ENCODE data around the gene ALDOA.

ALDOA gene

DNA sequence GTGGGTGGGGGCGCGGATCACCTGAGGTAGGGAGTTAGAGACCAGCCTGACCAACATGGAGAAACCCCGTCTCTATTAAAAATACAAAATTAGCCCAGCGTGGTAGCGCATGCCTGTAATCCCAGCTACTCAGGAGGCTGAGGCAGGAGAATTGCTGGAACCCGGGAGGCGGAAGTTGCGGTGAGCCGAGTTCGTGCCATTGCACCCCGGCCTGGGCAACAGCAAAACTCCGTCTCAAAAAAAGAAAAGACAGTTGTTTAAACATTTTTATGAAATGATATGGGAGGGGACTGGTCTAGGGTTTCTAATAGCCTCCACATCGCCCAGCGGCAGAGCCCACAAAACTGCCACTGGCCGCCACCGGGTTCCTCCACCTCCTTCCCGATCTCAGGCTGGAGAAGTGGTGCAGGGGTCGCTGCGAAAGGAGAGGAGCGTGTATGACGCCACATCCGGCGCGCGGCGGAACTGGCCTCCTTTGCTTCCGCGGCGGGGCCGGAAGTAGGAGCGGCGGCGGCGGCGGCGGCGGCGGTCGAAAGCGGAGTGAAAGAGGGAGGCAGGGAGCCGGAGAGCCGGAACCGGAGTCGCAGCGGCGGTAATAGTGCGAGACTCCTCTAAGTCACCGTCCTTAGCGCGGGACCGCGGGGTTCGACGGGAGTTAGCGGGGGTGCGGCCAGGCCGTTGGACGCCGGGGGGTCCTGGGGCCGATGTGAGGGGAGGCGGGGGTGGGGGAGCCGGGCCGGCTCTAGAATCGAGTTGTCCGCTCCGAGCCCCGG, 10.1 kb downstream of the ALDOA start, which contains the start of gene PPP4C:
Gene PPP4C (plus strand): TSS at position 492 of the 773 bp plus-strand sequence. CDS start 384 bp downstream, outside the sequence.
- H3K36me3 ChIP-seq (ENCODE audit: insufficient read depth) = peaks cover 17% of the 10 kb centered on the region; the same call in 1 of the 2 replicates
- H3K27me3 ChIP-seq (ENCODE audit: insufficient read depth, low read depth) = no peaks in the 10 kb centered on the region
- TF ChIP-seq, protein P1, sequence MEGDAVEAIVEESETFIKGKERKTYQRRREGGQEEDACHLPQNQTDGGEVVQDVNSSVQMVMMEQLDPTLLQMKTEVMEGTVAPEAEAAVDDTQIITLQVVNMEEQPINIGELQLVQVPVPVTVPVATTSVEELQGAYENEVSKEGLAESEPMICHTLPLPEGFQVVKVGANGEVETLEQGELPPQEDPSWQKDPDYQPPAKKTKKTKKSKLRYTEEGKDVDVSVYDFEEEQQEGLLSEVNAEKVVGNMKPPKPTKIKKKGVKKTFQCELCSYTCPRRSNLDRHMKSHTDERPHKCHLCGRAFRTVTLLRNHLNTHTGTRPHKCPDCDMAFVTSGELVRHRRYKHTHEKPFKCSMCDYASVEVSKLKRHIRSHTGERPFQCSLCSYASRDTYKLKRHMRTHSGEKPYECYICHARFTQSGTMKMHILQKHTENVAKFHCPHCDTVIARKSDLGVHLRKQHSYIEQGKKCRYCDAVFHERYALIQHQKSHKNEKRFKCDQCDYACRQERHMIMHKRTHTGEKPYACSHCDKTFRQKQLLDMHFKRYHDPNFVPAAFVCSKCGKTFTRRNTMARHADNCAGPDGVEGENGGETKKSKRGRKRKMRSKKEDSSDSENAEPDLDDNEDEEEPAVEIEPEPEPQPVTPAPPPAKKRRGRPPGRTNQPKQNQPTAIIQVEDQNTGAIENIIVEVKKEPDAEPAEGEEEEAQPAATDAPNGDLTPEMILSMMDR (conservative IDR thresholded peaks at IDR 0.05; ENCODE audit: low read depth, low read length) = 0 out of 2 replicates have a peak, but pooled peaks have one; percentile 14
- H3K4me1 ChIP-seq (ENCODE audit: low read depth, poor library complexity, severe bottlenecking) = peaks cover 20% of the 10 kb centered on the region
- H3K79me2 ChIP-seq (ENCODE audit: insufficient read depth, low read depth) = peaks cover 39% of the 10 kb centered on the region
- H3K9ac ChIP-seq = peak within 1 kb of the TSS; percentile 64
- H3K4me2 ChIP-seq = peak within 1 kb of the TSS; percentile 98
- H3K27ac ChIP-seq = peak within 1 kb of the TSS; percentile 60
- peak within 1 kb of the TSS; percentile 63 for H2AFZ ChIP-seq (ENCODE audit: low read depth)
- peak within 1 kb of the TSS; percentile 40 for H3K4me3 ChIP-seq (IDR thresholded peaks at IDR 0.05; ENCODE audit: insufficient read depth, low read depth, low read length)
- no peaks in the 10 kb centered on the region for H4K20me1 ChIP-seq (ENCODE audit: insufficient read depth)

GRCh38 chr16:30076276-30076791, 10.8 kb downstream of the ALDOA start:
- H3K27ac ChIP-seq = peak overlapping the region; percentile 60
- H3K4me2 ChIP-seq = peak overlapping the region; percentile 98
- H3K36me3 ChIP-seq (ENCODE audit: insufficient read depth) = peaks cover 14% of the 10 kb centered on the region; the same call in 1 of the 2 replicates
- peak overlapping the region; percentile 63; the same call in 1 of the 2 replicates for H2AFZ ChIP-seq (ENCODE audit: low read depth)
- peak overlapping the region; percentile 64 for H3K9ac ChIP-seq
- no peaks in the 10 kb centered on the region for H4K20me1 ChIP-seq (ENCODE audit: insufficient read depth)
- no peaks in the 10 kb centered on the region for H3K27me3 ChIP-seq (ENCODE audit: insufficient read depth, low read depth)
- peak overlapping the region; percentile 40 for H3K4me3 ChIP-seq (IDR thresholded peaks at IDR 0.05; ENCODE audit: insufficient read depth, low read depth, low read length)
- peaks cover 20% of the 10 kb centered on the region for H3K4me1 ChIP-seq (ENCODE audit: low read depth, poor library complexity, severe bottlenecking)
- TF ChIP-seq, protein P1 (conservative IDR thresholded peaks at IDR 0.05; ENCODE audit: low read depth, low read length) = no peak
- peaks cover 39% of the 10 kb centered on the region for H3K79me2 ChIP-seq (ENCODE audit: insufficient read depth, low read depth)

- Histone ChIP-seq H3K4me3 (IDR thresholded peaks at IDR 0.05; ENCODE audit: insufficient read depth, low read depth, low read length) (no peak overlapping the region), H3K4me1 (ENCODE audit: low read depth, poor library complexity, severe bottlenecking) (peaks cover 20% of the 10 kb centered on the region), H3K79me2 (ENCODE audit: insufficient read depth, low read depth) (peaks cover 39% of the 10 kb centered on the region), H3K9ac (no peak overlapping the region), H3K27ac (no peak overlapping the region), H3K36me3 (ENCODE audit: insufficient read depth) (peaks cover 3% of the 10 kb centered on the region; the same call in 1 of the 2 replicates), H3K4me2 (peak overlapping the region; percentile 98; the same call in 1 of the 2 replicates), H4K20me1 (ENCODE audit: insufficient read depth) (no peaks in the 10 kb centered on the region), H2AFZ (ENCODE audit: low read depth) (no peak overlapping the region), H3K27me3 (ENCODE audit: insufficient read depth, low read depth) (no peaks in the 10 kb centered on the region)
- TF ChIP-seq, protein P1 (conservative IDR thresholded peaks at IDR 0.05; ENCODE audit: low read depth, low read length) = no peak
Observed at GRCh38 chr16:30077656-30078055, 12.1 kb downstream of the ALDOA start.

GRCh38 chr16:30078744-30079143, 13.2 kb downstream of the ALDOA start:
- TF ChIP-seq, protein P1 (conservative IDR thresholded peaks at IDR 0.05; ENCODE audit: low read depth, low read length) = no peak
- no peak overlapping the region for H3K4me3 ChIP-seq (IDR thresholded peaks at IDR 0.05; ENCODE audit: insufficient read depth, low read depth, low read length)
- H3K27ac ChIP-seq = no peak overlapping the region
- H4K20me1 ChIP-seq (ENCODE audit: insufficient read depth) = no peaks in the 10 kb centered on the region
- H3K4me2 ChIP-seq = no peak overlapping the region
- peaks cover 20% of the 10 kb centered on the region for H3K4me1 ChIP-seq (ENCODE audit: low read depth, poor library complexity, severe bottlenecking)
- H3K27me3 ChIP-seq (ENCODE audit: insufficient read depth, low read depth) = no peaks in the 10 kb centered on the region
- peaks cover 3% of the 10 kb centered on the region; the same call in 1 of the 2 replicates for H3K36me3 ChIP-seq (ENCODE audit: insufficient read depth)
- H3K9ac ChIP-seq = no peak overlapping the region
- peaks cover 39% of the 10 kb centered on the region for H3K79me2 ChIP-seq (ENCODE audit: insufficient read depth, low read depth)
- no peak overlapping the region for H2AFZ ChIP-seq (ENCODE audit: low read depth)
